Transverse colon (tissue), 4 donors: ENCODE measurements around the gene ZNF804A. TPM values are rescaled to one million over a fixed set of nuclear protein-coding genes. Genes with fewer than 3 reads are reported as not detected.
"Not testable (repeated sequence)": the region's sequence is repeated elsewhere in the genome, so short reads cannot be mapped to it uniquely, and the experiment has no call there.

Source experiments
- DNase-seq: peaks from one replicate; pipeline ENCODE4 v3.0.0-alpha.2; 2019
- H3K27ac ChIP-seq, 4 donors: fragments of 200-600 bp; sonication (generic); 2 replicates each; pipeline ENCODE4 v1.5.1; 2016 to 2018; ENCODE audit warnings: inconsistent platforms in 4 of 4
- H3K27me3 ChIP-seq: fragments of 200-600 bp; sonication (generic); 2 replicates; pipeline ENCODE4 v1.5.1; 2017; ENCODE audit warnings: inconsistent platforms
- H3K36me3 ChIP-seq, 4 donors: fragments of 200-600 bp; sonication (generic); 2 replicates each; pipeline ENCODE4 v1.5.1; 2017 to 2019; ENCODE audit warnings: inconsistent platforms in 4 of 4
- H3K4me1 ChIP-seq, 4 donors: fragments of 200-600 bp; sonication (generic); 2 replicates each; pipeline ENCODE4 v1.5.1; 2017 to 2020; ENCODE audit warnings: inconsistent platforms in 4 of 4
- H3K4me3 ChIP-seq, 4 donors: fragments of 200-600 bp; sonication (generic); 1 replicate in 1 of 4; 2 replicates in 3 of 4; pipeline versions ENCODE4 v1.5.1 to v1.6.1; 2017 to 2019; ENCODE audit warnings: inconsistent platforms in 4 of 4
- H3K9me3 ChIP-seq, 2 donors: fragments of 200-600 bp; sonication (generic); 2 replicates each; pipeline ENCODE4 v1.5.1; 2017 to 2019; ENCODE audit warnings: inconsistent platforms in 2 of 2
- EP300 ChIP-seq: sonication (generic); formaldehyde crosslinking; IDR thresholded peaks from one replicate; pipeline ENCODE4 v1.6.1; 2017; ENCODE audit warnings: antibody characterized with exemption, low read depth
- POLR2A ChIP-seq: fragments of 450-650 bp; IDR thresholded peaks from one replicate; pipeline ENCODE4 v1.6.1; 2016; ENCODE audit warnings: antibody characterized with exemption, mild to moderate bottlenecking, moderate library complexity
- POLR2AphosphoS5 ChIP-seq, 3 donors: sonication (generic); formaldehyde crosslinking; IDR thresholded peaks; one replicate each; pipeline ENCODE4 v1.6.1; 2016; ENCODE audit warnings: antibody characterized with exemption in 3 of 3
- WGBS, 2 donors: methylation state at CpG; one replicate each; pipeline ENCODE4 v1.1.5; 2018; ENCODE audit warnings: low coverage in 1 of 2; 5-methylcytosine and 5-hydroxymethylcytosine counted together
- in situ Hi-C, 4 donors: fragments of 200-750 bp; cut with MboI; loops; one replicate each; pipeline versions ENCODE4 v1.15.0 to v1.15.1; 2017; ENCODE audit warnings: low sequenced_read_pairs in 3 of 4, low pct_ligation_motif_present in 1 of 4, low pct_unique_long_range_greater_than_20kb in 1 of 4
- intact Hi-C: fragments of 100-400 bp; cut with DNase I; formaldehyde crosslinking; loops from one replicate; pipeline ENCODE4 v1.15.1; 2023; ENCODE audit warnings: low total_unique reads
- total RNA-seq, 4 donors: library from RNA; depleted of rRNA; stranded (reverse); fragments of >200 nt; gene quantifications; one replicate each; pipeline ENCODE4 v1.1.0, GENCODE V29; 2016
- TF ChIP-seq, protein P1 (sequence below), 5 experiments: fragments of 200-600 bp in 3 of 5; fragments of 450-650 bp in 2 of 5; sonication (generic) in 3 of 5; IDR thresholded peaks; 1 replicate in 2 of 5; 2 replicates in 3 of 5; pipeline ENCODE4 v1.5.1; 2016 to 2017; ENCODE audit warnings: antibody characterized with exemption in 5 of 5, inconsistent platforms in 3 of 5, mild to moderate bottlenecking in 2 of 5, moderate library complexity in 1 of 5

The ZNF804A gene
- total RNA-seq, 4 donors from 2014 or later = 0.16 to 1.5 (median 0.70) TPM

DNA sequence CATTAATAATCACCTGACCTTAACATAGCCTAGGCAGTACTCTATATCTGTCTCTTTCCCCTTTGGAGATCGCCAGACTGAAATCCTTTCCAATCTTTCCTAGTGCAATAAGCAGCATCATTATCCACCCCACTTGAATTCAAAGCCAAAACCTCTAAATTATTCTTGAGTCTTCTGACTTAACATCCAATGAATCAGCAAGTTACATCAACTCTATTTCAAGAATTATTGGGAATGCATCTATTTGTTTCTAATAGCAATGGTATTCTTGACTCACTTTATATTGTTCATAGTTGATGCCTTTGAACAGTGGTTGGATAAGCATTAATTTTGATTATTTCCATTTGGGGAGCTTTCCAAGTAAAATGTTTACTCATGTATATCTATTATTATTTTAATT is 144.8 kb downstream of the ZNF804A start:
- Histone ChIP-seq H3K36me3 (no peaks in the 10 kb centered on the region), H3K27ac (no peak overlapping the region), H3K9me3 (no peaks in the 10 kb centered on the region), H3K4me3 (no peak overlapping the region), H3K27me3 (no peaks in the 10 kb centered on the region), H3K4me1 (no peaks in the 10 kb centered on the region)
- in situ Hi-C loops = no loop called here
- no peak for DNase-seq
- intact Hi-C loops = no loop called here
- 86 to 88% methylated on average over 1 of the region's 1 CpG for whole genome bisulfite sequencing, 2 donors
- TF ChIP-seq, protein P1, sequence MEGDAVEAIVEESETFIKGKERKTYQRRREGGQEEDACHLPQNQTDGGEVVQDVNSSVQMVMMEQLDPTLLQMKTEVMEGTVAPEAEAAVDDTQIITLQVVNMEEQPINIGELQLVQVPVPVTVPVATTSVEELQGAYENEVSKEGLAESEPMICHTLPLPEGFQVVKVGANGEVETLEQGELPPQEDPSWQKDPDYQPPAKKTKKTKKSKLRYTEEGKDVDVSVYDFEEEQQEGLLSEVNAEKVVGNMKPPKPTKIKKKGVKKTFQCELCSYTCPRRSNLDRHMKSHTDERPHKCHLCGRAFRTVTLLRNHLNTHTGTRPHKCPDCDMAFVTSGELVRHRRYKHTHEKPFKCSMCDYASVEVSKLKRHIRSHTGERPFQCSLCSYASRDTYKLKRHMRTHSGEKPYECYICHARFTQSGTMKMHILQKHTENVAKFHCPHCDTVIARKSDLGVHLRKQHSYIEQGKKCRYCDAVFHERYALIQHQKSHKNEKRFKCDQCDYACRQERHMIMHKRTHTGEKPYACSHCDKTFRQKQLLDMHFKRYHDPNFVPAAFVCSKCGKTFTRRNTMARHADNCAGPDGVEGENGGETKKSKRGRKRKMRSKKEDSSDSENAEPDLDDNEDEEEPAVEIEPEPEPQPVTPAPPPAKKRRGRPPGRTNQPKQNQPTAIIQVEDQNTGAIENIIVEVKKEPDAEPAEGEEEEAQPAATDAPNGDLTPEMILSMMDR (IDR thresholded peaks at IDR 0.05) = no peak
- no peak for TF ChIP-seq EP300
- TF ChIP-seq POLR2AphosphoS5 (IDR thresholded peaks at IDR 0.05) = no peak
- no peak for TF ChIP-seq POLR2A

DNA sequence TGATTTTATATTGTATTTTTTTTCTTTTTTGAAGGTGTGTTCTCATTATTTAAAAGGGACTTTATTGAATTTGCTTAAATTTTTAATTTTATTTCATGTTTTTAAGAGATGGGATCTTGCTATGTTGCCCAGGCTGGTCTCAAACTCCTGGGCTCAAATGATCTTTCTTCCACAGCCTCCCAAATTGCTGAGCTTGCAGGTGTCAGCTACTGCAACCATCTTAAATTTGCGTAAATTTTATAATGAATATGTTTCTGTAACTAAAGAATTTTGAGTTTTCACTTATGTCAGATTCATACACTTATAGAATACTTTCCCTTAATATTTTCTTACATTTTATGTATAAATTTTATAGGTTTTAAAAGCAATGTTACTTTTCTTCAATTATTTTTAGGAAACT is 157.8 kb downstream of the ZNF804A start:
- no peaks in the 10 kb centered on the region for H3K9me3 ChIP-seq
- in situ Hi-C loops = no loop called here
- no peak for TF ChIP-seq POLR2AphosphoS5 (IDR thresholded peaks at IDR 0.05)
- TF ChIP-seq POLR2A = no peak
- TF ChIP-seq, protein P1 (IDR thresholded peaks at IDR 0.05) = no peak
- no peak for TF ChIP-seq EP300
- no peaks in the 10 kb centered on the region for H3K27me3 ChIP-seq
- no peaks in the 10 kb centered on the region for H3K4me1 ChIP-seq
- no peaks in the 10 kb centered on the region for H3K36me3 ChIP-seq
- WGBS, 2 donors = 89 to 100% methylated on average over 1 of the region's 1 CpG
- no peak overlapping the region for H3K4me3 ChIP-seq
- intact Hi-C loops = no loop called here
- H3K27ac ChIP-seq = no peak overlapping the region
- DNase-seq = no peak

DNA sequence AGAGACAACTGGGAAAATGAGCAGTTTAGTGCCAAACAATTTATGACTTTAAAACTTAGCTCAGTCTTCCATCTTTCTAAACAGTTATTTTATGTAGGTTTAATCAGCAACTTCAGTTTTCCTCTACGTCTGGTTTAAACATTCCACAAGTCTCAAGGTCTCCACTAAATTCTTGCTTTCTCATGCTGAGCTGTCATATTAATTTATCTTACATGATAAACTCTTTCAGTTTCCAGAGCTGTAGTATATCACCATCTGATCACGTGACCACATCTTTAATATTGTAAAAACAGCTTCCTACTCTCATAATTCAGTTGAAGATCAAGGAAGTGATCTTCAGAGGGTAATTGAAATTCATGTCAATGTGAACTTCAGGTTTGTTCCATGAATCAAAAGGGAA is 158.6 kb downstream of the ZNF804A start:
- H3K4me3 ChIP-seq = no peak overlapping the region
- DNase-seq = no peak
- TF ChIP-seq EP300 (no peak), POLR2A (no peak), POLR2AphosphoS5 (IDR thresholded peaks at IDR 0.05) (no peak)
- TF ChIP-seq, protein P1 (IDR thresholded peaks at IDR 0.05) = no peak
- no peaks in the 10 kb centered on the region for H3K36me3 ChIP-seq
- no peaks in the 10 kb centered on the region for H3K27me3 ChIP-seq
- WGBS, 2 donors = 24 to 43% methylated on average over 2 of the region's 2 CpGs
- H3K27ac ChIP-seq = no peak overlapping the region
- in situ Hi-C loops = no loop called here
- no peaks in the 10 kb centered on the region for H3K9me3 ChIP-seq
- H3K4me1 ChIP-seq = no peaks in the 10 kb centered on the region
- intact Hi-C loops = no loop called here

DNA sequence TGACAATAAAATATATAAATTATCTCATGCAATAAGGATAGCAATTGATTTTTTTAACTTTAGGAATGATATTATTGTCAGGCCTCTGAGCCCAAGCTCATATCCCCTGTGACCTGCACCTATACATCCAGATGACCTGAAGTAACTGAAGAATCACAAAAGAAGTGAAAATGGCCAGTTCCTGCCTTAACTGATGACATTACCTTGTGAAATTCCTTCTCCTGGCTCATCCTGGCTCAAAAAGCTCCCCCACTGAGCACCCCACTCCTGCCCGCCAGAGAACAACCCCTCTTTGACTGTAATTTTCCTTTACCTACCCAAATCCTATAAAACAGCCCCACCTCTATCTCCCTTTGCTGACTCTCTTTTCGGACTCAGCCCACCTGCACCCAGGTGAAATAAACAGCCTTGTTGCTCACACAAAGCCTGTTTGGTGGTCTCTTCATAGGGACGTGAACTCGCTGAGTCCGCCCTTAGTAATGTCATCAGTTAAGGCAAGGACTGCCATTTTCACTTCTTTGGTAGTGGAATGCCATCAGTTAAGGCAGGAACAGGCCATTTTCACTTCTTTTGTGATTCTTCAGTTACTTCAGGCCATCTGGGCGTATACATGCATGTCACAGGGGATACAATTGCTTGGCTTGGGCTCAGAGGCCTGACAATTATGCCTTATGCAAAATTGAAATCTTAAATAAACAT is 161.4 kb downstream of the ZNF804A start:
- DNase-seq, H3K9me3 ChIP-seq, H3K4me1 ChIP-seq, intact Hi-C loops, H3K27ac ChIP-seq, H3K4me3 ChIP-seq, in situ Hi-C loops, H3K36me3 ChIP-seq, H3K27me3 ChIP-seq: not testable (repeated sequence)
- 93 to 97% methylated on average over 6 of the region's 6 CpGs for WGBS, 2 donors

DNA sequence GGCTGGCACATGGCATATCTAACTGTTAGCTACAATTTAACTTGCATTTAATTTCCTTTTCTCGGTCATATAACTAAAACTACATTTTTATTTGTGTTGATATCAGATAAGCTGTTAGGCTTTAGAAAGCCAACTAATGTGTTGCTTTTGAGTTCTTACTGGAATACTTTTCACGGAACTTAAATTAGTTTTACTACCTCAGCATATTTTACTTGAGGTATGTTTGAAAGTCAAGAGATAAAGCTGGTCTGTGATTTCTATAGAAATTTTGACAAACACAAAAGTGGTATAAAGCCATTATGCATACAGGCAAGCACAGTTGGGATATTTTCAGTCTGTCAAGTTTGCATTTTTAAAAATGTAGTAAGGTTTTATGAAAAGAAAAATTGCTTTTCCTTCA is 162.6 kb downstream of the ZNF804A start:
- no peak for DNase-seq
- in situ Hi-C loops (no loop called here), intact Hi-C loops (no loop called here)
- H3K9me3 ChIP-seq = no peaks in the 10 kb centered on the region
- H3K27ac ChIP-seq = no peak overlapping the region
- TF ChIP-seq POLR2A (no peak), EP300 (no peak), POLR2AphosphoS5 (IDR thresholded peaks at IDR 0.05) (no peak)
- TF ChIP-seq, protein P1 (IDR thresholded peaks at IDR 0.05) = no peak
- no peaks in the 10 kb centered on the region for H3K36me3 ChIP-seq
- H3K4me1 ChIP-seq = no peaks in the 10 kb centered on the region
- WGBS, 2 donors = 56 to 60% methylated on average over 2 of the region's 2 CpGs
- H3K4me3 ChIP-seq = no peak overlapping the region
- no peaks in the 10 kb centered on the region for H3K27me3 ChIP-seq
